GM19452 (cell line): ENCODE measurements around the gene DENND2A.
"Not testable (repeated sequence)": the region's sequence is repeated elsewhere in the genome, so short reads cannot be mapped to it uniquely, and the experiment has no call there.

ENCODE experiments used
- ATAC-seq: cut with Tn5 transposase; IDR thresholded peaks from one replicate; pipeline ENCODE4 v1.9.1; 2021; ENCODE audit not compliant: unreplicated experiment

DENND2A gene

GRCh38 chr7:140674356-140674800 is 33.8 kb upstream of the DENND2A start:
- ATAC-seq, result no peak

- ATAC-seq, result no peak
These were observed 33.2 kb upstream of the DENND2A start for GRCh38 chr7:140673774-140674155.

- peak; percentile 47 for ATAC-seq
These were observed 32.6 kb upstream of the DENND2A start for GRCh38 chr7:140673063-140673773.

GRCh38 chr7:140672382-140673062 is 31.9 kb upstream of the DENND2A start, which contains the start of gene ADCK2:
Gene ADCK2 (plus strand): TSS chr7:140672945. CDS start chr7:140673331, 386 bp downstream.
- ATAC-seq, result peak; percentile 39

- ATAC-seq, result no peak
These were observed 31.4 kb upstream of the DENND2A start for GRCh38 chr7:140671966-140672365.

GRCh38 chr7:140670343-140670935 is 29.8 kb upstream of the DENND2A start:
- no peak for ATAC-seq

- ATAC-seq, result not testable (repeated sequence)
These were observed 29.2 kb upstream of the DENND2A start for GRCh38 chr7:140669862-140670261.

- ATAC-seq, result no peak
These were observed 28.7 kb upstream of the DENND2A start for GRCh38 chr7:140669352-140669751.

- no peak for ATAC-seq
These were observed 28.0 kb upstream of the DENND2A start for GRCh38 chr7:140668641-140669040.

GRCh38 chr7:140667476-140667875 is 26.9 kb upstream of the DENND2A start:
- ATAC-seq, result no peak

- not testable (repeated sequence) for ATAC-seq
These were observed 22.3 kb upstream of the DENND2A start for GRCh38 chr7:140662938-140663337.

- no peak for ATAC-seq
These were observed 20.5 kb upstream of the DENND2A start for GRCh38 chr7:140661124-140661523.

- ATAC-seq, result no peak
These were observed 19.2 kb upstream of the DENND2A start for GRCh38 chr7:140659856-140660255.

GRCh38 chr7:140657891-140658290 is 17.3 kb upstream of the DENND2A start:
- no peak for ATAC-seq

- peak; percentile 91 for ATAC-seq
These were observed 16.2 kb upstream of the DENND2A start for GRCh38 chr7:140656548-140657515.

- ATAC-seq, result no peak
These were observed 15.1 kb upstream of the DENND2A start for GRCh38 chr7:140655511-140656408.

GRCh38 chr7:140654661-140655060 is 14.0 kb upstream of the DENND2A start:
- ATAC-seq, result no peak

GRCh38 chr7:140654109-140654387 is 13.4 kb upstream of the DENND2A start:
- ATAC-seq, result no peak

GRCh38 chr7:140653319-140654108 is 12.9 kb upstream of the DENND2A start:
- ATAC-seq, result no peak
